Stimulated activated CD4-positive, alpha-beta T cell treated with anti-CD3 and anti-CD28 coated beads, Interleukin-12 subunit alpha, Interleukin-12 subunit beta, amount 100 ng/mL, for 4 hours (primary cell): ENCODE measurements around the gene ITPR2.

Source experiments
- DNase-seq: peaks from one replicate; pipeline ENCODE4 v3.0.0-alpha.2; 2020

Gene ITPR2

DNA sequence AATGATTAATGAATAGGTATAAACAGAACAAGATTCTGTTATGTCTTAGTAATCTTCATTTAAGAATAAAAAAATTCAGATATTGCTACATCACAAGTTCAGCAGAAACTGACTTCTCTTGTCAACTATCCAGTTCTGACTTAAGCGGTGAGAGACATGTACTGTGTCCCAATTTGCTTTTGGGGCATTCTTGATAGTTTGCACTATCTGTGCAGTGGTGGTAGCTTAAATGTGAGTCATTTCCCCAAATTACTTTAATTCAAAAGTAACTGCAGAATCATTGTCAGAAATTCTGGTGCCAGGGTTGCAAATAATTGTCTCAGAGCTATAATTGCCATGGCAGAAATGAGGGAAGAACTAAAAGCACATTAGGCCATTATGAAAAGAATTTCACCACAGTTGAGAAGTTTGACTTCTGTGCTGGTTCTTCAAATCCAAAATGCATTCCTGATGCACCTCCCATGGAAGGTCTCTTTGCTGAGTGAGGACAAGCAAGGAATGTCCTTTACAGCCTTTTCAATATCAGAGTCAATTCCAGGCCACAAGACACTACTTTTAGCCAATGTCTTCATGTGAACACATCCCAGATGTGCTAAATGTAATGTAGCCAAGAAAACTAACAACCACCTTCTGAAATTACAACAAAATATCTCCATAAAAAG, 332.9 kb downstream of the ITPR2 start:
- no peak for DNase-seq

- no peak for DNase-seq
Observed at GRCh38 chr12:26496170-26496569, 336.8 kb downstream of the ITPR2 start.

- no peak for DNase-seq
Observed at GRCh38 chr12:26493656-26494055, 339.3 kb downstream of the ITPR2 start.

- DNase-seq, result no peak
Observed at GRCh38 chr12:26492406-26492805, 340.6 kb downstream of the ITPR2 start.

- DNase-seq, result no peak
Observed at GRCh38 chr12:26489908-26490307, 343.1 kb downstream of the ITPR2 start.

- DNase-seq, result no peak
Observed at GRCh38 chr12:26488351-26488750, 344.6 kb downstream of the ITPR2 start.

DNA sequence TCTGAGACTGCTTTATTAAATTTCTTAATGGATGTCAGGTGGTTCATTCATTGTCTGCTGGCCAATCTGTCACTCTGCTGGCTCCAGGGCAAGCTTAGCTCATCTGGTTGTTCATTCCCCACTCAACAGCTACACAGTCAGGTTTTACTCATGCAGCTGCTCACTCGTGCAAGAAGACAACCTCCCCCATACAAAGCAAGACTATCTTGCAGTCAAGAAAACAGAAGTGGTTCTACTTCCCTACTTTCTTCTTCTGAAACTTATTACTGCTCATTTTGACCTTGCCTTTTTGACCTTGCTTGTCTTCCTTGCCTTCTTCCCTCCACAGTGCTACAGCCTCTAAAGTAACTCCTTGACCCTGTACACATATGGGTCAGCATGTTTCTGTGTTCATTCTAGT, 359.7 kb downstream of the ITPR2 start:
- DNase-seq, result no peak

DNA sequence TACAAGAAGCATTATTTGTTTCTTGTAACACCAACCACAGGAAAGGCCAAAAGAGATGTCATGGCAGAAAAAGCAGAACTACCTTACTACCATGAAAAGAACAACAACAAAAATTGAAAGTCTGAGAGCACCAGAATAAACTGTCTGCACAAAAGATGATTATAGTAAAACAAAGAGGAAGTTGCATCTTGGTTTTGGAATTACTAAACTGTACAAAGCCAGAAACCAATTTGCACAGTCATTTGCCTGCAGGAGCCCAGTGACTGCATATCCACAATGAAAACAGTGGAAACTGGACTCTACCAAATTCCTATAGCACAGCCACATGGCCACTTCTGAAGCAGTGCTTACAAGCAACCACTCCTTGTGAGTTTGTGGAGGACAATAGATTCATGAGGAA, 361.4 kb downstream of the ITPR2 start:
- no peak for DNase-seq

DNA sequence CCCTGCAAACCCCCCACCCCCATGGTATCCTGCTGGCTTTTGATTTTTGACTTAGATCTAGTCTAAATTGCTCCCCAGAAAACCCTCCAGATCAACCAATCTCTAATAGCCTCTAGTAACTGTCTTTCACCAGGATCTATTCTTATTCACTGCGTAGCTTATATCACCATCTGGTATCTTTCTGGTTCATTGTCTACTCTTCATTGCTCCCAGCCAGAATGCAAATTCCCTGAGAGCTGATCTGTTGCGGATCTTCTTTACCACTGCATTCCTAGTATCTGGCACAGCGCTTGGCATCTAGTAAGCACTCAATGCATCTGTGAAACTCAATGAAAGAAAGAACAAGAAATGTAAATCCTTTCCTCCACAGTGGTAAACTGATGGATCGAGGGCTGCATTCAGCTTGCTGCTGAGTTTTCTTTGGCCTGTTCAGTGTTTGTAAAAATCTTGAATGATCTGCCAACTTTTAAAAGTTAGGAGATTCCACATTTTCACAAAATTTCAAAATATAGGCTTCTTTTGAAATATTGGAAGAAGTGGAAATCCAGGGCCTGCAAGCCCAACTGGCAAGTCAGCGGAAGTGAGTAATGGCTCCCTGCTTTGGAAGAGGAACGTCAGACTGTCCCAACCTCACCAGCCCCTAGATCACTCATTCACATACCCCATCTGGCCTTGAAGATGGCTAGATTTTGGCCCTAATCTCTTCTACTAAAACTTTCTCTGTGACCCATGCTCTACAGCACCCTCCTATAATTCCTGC, 363.4 kb downstream of the ITPR2 start:
- no peak for DNase-seq

- no peak for DNase-seq
Observed at GRCh38 chr12:26467351-26467750, 365.6 kb downstream of the ITPR2 start.

DNA sequence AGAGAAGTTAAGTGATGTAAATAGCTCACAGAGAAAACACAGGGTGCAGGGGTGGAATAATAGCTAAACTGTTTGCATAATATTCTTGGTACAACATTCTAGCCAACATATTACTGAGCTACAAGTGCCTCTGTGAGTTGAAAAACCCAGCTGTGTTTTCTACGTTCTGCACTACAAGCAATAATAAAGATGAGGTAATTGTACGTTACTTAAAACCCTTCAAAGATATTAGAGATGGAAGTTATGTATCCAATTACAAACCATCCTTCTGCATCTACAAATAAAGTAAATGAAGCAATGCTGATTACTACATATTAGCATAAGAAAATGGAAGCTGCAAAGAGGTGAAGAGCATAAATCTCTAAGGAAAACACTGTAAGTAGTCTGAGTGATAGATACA, 366.3 kb downstream of the ITPR2 start:
- no peak for DNase-seq

DNA sequence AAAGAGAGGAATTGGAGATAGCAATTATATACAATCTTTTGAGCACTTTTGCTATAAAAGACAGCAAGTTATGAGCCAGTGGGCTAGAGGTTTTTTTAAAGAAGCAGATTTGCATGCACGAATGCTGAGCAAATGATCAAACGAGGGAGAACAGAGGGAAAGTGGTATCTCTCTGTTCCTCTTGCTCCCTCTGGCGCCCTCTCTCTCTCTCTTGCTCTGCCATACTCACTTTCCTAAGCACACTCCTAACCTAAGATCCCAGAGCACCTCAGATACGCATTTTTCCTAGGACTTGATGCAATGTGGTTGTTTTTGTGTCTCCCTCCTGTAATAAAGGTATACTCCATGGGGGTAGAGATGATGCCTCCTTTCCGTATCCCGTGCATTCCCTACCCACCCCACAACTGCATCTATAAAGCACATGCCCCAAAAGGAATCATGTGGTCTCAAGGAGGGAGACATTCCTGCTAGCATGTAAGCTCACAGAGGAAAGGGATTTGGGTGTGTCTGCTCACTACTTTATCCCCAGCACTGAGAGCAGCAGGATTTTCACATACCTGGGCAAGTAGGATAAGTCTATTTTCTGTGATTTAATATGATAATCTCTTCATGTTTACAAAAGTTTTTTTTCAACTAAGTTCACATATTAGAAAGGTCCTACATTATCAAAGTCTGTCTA, 367.4 kb downstream of the ITPR2 start:
- no peak for DNase-seq

- DNase-seq, result no peak
Observed at GRCh38 chr12:26461776-26462175, 371.2 kb downstream of the ITPR2 start.

DNA sequence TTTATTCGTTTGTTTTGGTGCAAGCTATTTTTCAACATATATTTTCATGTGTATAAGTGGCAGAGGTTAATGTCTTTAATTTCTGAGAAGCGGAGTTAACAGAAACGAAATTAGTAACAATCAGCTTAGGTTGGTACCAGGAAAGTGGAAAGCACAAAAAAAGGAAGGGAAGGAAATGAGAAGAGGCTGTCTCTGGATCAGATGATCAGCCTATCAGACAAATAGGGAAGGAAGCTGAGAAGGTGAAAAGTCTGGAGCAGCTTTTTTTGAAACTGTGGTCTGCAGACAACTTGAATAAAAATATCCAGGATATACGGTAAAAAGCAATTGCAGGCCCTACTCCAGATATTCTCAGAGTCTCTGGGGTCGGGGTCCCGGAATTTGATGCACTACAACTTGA, 372.6 kb downstream of the ITPR2 start:
- DNase-seq, result no peak

GRCh38 chr12:26455936-26456574, 376.9 kb downstream of the ITPR2 start:
- no peak for DNase-seq

DNA sequence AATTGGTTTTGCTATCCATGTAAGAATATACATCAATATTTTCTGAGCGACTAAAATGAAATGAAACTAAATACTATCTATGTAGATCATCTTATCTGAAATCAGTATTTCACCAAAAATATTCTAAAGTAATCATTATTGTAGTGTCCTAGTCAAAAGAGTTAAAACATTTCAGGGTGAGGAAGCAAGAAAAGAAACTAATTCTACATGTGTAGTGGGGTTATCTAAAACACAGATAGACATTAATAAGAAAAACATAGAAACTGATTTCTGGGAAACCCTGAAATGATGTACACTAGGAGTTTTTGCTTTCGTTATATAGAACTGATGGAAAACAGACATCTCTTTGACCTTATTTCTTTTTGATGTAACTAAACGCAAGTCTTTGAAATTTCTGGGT, 379.7 kb downstream of the ITPR2 start:
- no peak for DNase-seq

DNA sequence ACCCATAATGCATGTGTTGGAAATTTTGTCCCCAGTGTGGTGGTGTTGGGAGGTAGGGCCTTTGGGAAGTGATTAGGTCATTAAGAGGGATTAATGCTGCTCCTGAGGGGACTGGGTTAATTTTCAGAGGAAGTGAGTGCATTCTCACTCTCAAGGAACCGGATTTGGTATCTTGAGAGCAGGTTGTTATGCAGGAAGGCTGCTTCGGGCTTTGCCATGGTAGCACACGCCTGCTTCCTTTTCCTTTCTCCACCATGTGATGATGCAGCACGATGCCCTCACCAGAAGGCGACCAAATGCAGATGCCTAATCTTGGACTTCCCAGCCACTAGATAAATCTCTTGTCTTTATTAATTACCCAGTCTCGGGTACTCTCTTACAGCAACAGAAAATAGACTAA, 380.5 kb downstream of the ITPR2 start:
- DNase-seq, result no peak

DNA sequence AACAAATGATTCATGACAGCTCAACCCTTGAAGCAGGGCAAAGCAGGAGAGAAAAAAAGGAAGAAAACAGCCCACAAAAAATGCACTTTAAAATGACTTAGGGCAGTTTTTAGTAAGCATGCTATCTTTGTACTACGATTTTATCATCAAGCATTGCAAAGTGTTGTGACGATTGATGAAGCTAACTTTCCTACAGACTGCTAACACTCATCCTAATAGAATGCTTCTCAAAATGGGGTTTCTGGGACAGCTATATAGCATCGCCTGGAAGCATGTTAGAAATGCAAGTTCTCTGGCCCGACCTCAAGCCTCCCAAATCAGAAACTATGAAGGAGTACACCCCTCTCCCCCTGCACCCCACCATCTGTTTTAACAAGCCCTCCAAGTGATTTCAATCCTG, 381.2 kb downstream of the ITPR2 start:
- no peak for DNase-seq

DNA sequence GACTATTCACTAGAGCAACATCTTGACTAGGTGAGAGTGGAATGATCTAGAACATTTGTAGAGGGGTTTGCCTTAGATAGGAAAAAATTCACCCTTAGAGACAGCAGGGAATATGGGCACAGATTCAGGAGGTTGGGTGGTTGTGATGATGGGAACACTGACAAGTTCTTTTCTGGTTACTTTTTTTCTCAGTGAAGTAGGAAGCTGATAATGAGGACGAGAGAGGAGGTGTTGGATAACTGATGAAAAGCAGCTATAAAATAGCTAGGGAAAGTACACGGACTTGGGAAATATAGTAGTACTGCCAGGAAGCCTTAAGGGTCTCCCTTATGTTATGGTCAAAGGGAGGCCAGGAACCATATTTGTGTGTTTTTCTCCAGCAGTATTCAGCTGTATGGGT, 387.1 kb downstream of the ITPR2 start:
- DNase-seq, result no peak

- no peak for DNase-seq
Observed at GRCh38 chr12:26443309-26443708, 389.7 kb downstream of the ITPR2 start.

DNA sequence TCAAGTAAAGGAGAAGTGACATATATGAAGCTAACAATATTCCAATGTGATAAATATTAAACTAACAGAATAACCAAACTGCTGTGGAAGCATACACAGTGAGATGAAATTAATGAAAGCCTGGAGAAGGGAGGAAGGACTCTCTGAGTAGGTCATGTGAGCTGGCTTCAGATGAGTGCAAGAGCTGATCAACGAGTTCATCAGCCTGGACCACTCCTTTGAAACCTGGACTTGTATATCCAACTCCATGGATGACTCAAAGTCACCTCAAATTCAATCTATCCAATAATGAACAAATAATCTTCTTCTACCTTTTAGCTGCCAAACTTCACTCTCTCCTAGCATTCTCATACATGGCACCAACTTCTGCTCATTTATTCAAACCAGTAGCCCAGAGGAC, 391.6 kb downstream of the ITPR2 start:
- no peak for DNase-seq

DNA sequence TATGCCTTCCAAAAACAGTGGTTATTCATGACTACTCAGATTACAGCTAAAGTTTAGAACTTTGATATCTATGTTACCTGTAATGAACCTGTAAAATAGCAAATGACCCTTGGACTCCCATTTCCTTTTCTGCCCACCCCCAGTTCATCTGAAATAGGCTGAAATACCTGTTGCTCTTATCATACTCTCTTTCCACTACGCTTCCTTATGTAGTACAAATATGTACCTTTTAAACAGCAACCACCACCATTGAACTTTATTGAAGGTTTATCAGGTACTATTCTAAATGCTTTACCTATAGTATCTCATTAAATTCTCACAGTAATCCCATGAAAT, 398.0 kb downstream of the ITPR2 start:
- no peak for DNase-seq

DNA sequence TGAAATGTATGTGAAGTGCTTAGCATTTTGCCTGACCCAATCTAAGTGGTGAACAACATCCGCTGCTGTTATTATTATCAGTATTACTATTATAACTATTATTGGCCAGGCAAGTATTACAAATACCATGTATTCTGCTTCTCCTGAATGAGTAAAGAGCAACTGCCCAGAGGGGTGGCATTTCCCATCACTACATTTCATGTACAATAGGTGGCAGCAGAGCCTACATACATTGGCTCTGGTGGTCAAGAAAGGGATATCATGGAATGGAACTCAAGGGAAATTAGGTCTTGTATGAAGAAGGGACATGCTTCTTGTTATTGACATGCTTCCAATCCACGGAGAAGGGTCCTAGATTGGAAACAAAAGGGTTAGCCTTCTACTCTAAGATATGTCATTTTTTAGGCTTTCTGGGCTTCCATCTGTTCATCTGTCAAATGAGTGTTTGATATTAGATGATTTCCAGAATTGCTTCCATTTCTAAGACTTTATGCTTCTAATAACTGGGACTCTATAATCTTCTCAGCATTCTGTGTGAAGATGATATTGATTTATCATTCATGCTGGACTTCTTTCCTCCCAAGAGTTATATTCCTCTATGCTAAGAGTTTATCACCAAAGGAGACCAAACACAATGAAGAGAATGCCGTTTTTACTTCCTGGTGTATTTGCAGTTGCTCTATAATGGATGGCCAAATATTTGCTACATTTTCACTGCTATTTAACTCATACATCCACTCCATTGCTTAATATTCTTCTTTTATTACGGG, 398.5 kb downstream of the ITPR2 start:
- DNase-seq, result no peak
